ENCODE measurements around the gene PDSS1. TPM values are rescaled to one million over a fixed set of nuclear protein-coding genes. Genes with fewer than 3 reads are reported as not detected.

Gene PDSS1
- total RNA-seq, 1 donor from 2014 or later, result 8.0 TPM

DNA sequence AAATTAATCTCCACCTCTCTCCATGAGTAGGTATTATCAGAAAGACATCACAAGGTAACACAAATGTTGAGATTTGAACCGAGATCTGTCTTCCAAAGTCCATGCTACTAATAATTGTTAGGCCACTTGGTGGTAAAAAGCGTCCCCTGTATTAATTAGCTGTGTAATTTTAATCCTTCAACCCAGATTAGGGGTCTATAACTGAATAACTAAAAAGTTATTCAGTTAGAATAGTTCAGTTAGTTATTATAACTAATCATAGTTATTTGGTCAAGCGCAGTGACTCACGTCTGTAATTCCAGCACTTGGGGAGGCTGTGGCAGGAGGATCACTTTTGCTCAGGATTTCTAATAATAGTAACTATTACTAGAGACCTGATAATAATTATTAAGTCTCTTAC, 5.6 kb downstream of the PDSS1 start:
- no peak for DNase-seq (ENCODE audit: low spot score)
- Mint-ChIP-seq H3K36me3 (ENCODE audit: low read depth, unreplicated experiment) (peaks cover 11% of the 10 kb centered on the region), H3K27me3 (ENCODE audit: unreplicated experiment) (peaks cover 4% of the 10 kb centered on the region), H3K9me3 (ENCODE audit: unreplicated experiment) (no peaks in the 10 kb centered on the region), H3K4me1 (ENCODE audit: unreplicated experiment) (peaks cover 11% of the 10 kb centered on the region), H3K27ac (ENCODE audit: unreplicated experiment) (no peak overlapping the region), H3K4me3 (ENCODE audit: unreplicated experiment) (no peak overlapping the region)
- TF ChIP-seq, protein P1, sequence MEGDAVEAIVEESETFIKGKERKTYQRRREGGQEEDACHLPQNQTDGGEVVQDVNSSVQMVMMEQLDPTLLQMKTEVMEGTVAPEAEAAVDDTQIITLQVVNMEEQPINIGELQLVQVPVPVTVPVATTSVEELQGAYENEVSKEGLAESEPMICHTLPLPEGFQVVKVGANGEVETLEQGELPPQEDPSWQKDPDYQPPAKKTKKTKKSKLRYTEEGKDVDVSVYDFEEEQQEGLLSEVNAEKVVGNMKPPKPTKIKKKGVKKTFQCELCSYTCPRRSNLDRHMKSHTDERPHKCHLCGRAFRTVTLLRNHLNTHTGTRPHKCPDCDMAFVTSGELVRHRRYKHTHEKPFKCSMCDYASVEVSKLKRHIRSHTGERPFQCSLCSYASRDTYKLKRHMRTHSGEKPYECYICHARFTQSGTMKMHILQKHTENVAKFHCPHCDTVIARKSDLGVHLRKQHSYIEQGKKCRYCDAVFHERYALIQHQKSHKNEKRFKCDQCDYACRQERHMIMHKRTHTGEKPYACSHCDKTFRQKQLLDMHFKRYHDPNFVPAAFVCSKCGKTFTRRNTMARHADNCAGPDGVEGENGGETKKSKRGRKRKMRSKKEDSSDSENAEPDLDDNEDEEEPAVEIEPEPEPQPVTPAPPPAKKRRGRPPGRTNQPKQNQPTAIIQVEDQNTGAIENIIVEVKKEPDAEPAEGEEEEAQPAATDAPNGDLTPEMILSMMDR (IDR thresholded peaks at IDR 0.05; ENCODE audit: unreplicated experiment), result no peak

DNA sequence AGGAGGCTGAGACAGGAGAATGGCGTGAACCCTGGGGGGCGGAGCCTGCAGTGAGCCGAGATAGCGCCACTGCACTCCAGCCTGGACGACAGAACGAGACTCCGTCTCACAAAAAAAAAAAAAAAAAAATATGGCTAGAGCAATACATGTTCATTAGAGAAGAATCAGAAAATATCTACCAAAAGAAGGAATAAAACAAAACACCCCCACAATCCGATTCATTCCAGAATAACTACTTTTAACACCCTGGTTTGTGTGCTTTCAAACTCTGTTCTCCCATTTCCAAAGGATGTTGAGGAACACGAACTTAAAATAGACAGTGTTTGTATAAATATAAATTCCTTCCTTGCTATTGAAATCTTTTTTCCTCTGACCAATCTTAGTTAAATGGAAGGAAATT, 6.5 kb downstream of the PDSS1 start:
- TF ChIP-seq, protein P1 (IDR thresholded peaks at IDR 0.05; ENCODE audit: unreplicated experiment), result no peak
- Mint-ChIP-seq H3K36me3 (ENCODE audit: low read depth, unreplicated experiment) (peaks cover 17% of the 10 kb centered on the region), H3K27me3 (ENCODE audit: unreplicated experiment) (peaks cover 4% of the 10 kb centered on the region), H3K27ac (ENCODE audit: unreplicated experiment) (no peak overlapping the region), H3K9me3 (ENCODE audit: unreplicated experiment) (no peaks in the 10 kb centered on the region), H3K4me3 (ENCODE audit: unreplicated experiment) (no peak overlapping the region), H3K4me1 (ENCODE audit: unreplicated experiment) (peaks cover 4% of the 10 kb centered on the region)
- no peak for DNase-seq (ENCODE audit: low spot score)

DNA sequence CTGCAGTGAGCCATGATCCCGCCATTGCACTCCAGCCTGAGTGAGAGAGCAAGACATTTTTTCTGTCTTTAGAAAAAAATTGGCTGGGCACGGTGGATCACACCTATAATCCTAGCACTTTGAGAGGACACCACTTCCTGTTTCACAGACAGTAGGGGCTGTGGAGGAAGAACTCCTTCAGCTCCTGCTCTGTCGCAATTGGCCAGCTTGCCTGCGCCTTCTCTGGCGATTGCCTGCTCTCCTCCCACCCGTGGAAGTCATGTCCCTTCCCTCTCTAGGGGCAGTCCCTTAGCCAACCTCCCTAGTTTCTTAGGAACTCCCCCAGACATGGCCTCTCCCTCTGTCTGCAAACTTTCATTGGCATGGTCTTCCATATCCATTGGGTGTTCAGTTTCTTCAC, 8.7 kb downstream of the PDSS1 start:
- Mint-ChIP-seq H3K4me3 (ENCODE audit: unreplicated experiment) (peak overlapping the region; percentile 33), H3K9me3 (ENCODE audit: unreplicated experiment) (no peaks in the 10 kb centered on the region), H3K27ac (ENCODE audit: unreplicated experiment) (peak overlapping the region; percentile 13), H3K4me1 (ENCODE audit: unreplicated experiment) (peaks cover 3% of the 10 kb centered on the region), H3K36me3 (ENCODE audit: low read depth, unreplicated experiment) (peaks cover 17% of the 10 kb centered on the region), H3K27me3 (ENCODE audit: unreplicated experiment) (peaks cover 4% of the 10 kb centered on the region)
- no peak for DNase-seq (ENCODE audit: low spot score)
- TF ChIP-seq, protein P1 (IDR thresholded peaks at IDR 0.05; ENCODE audit: unreplicated experiment), result no peak

DNA sequence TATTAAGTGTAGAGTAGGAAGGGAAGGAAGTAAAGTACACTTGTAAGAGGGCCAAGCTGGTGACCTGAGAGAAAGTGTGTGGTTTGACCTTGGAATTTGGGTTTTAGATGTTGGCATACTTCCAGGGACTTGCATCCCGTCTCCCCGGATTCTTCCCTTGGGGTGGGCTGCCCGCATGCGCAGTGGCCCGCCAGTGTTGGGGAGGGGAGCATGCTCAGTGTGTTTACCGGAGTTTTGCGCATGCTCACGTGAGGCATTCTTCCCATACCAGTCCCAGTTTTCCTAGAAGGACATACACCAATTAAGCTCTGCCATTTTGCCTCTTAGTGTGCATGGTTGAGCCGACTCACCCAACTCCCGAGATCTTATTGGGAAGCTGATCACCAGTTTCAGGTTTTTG, 9.4 kb downstream of the PDSS1 start:
- H3K4me3 Mint-ChIP-seq (ENCODE audit: unreplicated experiment), result no peak overlapping the region
- no peak for DNase-seq (ENCODE audit: low spot score)
- TF ChIP-seq, protein P1 (IDR thresholded peaks at IDR 0.05; ENCODE audit: unreplicated experiment), result no peak
- peaks cover 3% of the 10 kb centered on the region for H3K4me1 Mint-ChIP-seq (ENCODE audit: unreplicated experiment)
- peaks cover 17% of the 10 kb centered on the region for H3K36me3 Mint-ChIP-seq (ENCODE audit: low read depth, unreplicated experiment)
- peaks cover 4% of the 10 kb centered on the region for H3K27me3 Mint-ChIP-seq (ENCODE audit: unreplicated experiment)
- H3K9me3 Mint-ChIP-seq (ENCODE audit: unreplicated experiment), result no peaks in the 10 kb centered on the region
- peak overlapping the region; percentile 13 for H3K27ac Mint-ChIP-seq (ENCODE audit: unreplicated experiment)

DNA sequence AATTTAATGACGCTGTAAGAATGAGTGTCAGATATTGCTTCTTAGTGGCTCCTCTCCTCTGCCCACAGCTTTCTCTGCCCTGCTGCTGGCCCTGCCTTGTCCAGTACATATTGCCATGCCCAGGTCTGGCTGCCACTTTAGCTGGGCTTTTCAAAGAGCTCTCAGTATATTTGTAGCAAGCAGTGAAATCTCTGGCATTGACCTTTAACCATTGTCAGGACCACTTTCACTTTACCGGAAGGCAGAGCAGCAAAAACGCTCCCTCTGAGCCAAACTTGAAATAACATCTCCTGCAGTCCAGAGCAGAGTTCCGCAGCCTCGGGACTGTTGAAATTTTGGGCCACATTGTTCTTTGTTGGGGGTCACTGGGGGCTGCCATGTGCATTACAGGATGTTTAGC, 13.8 kb downstream of the PDSS1 start:
- Mint-ChIP-seq H3K27ac (ENCODE audit: unreplicated experiment) (no peak overlapping the region), H3K36me3 (ENCODE audit: low read depth, unreplicated experiment) (peaks cover 20% of the 10 kb centered on the region), H3K27me3 (ENCODE audit: unreplicated experiment) (peaks cover 4% of the 10 kb centered on the region), H3K4me1 (ENCODE audit: unreplicated experiment) (no peaks in the 10 kb centered on the region), H3K4me3 (ENCODE audit: unreplicated experiment) (no peak overlapping the region), H3K9me3 (ENCODE audit: unreplicated experiment) (no peaks in the 10 kb centered on the region)
- DNase-seq (ENCODE audit: low spot score), result no peak
- TF ChIP-seq, protein P1 (IDR thresholded peaks at IDR 0.05; ENCODE audit: unreplicated experiment), result no peak

Data from endothelial cell (in vitro differentiated cells).